Measurements from ENCODE around the gene NMNAT2.

The NMNAT2 gene

DNA sequence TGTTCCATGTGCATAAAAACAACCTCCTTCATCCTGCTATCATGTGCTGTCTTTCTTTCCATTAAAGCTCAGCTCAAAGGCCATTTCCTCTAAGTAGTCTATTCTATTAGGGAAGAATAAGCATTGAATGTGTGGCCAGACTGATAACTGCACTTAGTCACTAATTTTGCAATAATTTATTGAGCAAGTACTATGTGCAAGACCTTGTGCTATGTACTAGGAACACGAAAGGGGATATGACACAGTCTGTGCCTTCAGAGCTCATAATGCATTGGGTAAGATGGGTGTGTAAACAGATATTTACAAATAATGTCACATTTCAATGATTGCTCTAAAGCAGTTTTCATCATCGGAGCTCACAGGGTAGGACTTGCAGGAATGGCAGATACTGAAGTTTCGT, 54.2 kb downstream of the NMNAT2 start:
- no peak for DNase-seq

DNA sequence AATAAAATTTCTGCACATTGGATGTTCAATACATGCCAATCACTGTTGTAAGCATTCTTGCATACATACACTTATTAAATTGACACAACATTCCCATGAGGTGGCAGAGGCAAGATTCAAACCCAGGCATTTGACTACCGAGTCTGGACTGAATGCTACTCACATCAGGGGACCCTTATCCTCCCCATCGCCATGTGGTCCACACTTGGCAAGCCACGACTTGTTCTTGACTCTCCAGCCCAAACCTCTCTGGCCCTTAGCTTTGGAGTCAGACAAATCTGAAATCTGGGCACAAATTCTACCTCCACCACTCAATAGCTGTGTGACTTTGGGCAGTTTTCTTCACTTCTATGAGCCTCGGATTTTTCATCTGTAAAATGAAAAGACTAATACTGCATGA, 57.1 kb downstream of the NMNAT2 start:
- no peak for DNase-seq

GRCh38 chr1:183360473-183360872, 57.7 kb downstream of the NMNAT2 start:
- peak; percentile 5 for DNase-seq

GRCh38 chr1:183356534-183357182, 61.5 kb downstream of the NMNAT2 start:
- no peak for DNase-seq

DNA sequence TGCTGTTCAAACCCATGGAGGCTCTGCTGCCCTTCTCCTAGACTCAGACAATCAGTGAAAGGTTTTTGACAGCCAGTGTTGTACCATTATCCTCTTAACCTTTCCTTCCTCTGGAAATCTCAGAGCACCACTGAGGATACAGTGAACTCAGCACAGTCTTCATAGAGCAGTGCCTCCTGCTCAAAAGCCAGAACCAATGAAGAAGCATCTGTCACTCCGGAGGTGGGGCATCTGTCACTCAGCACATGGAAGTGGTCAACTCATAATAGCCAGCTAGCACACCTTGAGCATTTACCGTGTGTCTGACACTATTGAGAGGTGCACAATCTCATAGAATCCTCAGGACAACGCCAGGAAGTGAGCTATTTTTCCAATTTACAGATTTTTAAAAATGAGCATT, 62.4 kb downstream of the NMNAT2 start:
- DNase-seq = no peak

GRCh38 chr1:183355181-183355580, 63.0 kb downstream of the NMNAT2 start:
- DNase-seq = no peak

GRCh38 chr1:183353597-183353996, 64.6 kb downstream of the NMNAT2 start:
- no peak for DNase-seq

GRCh38 chr1:183349201-183349711, 68.9 kb downstream of the NMNAT2 start:
- DNase-seq = peak; percentile 22

- no peak for DNase-seq
Measured at GRCh38 chr1:183346276-183346732, 71.9 kb downstream of the NMNAT2 start.

GRCh38 chr1:183339556-183340167, 78.5 kb downstream of the NMNAT2 start:
- DNase-seq = no peak

DNA sequence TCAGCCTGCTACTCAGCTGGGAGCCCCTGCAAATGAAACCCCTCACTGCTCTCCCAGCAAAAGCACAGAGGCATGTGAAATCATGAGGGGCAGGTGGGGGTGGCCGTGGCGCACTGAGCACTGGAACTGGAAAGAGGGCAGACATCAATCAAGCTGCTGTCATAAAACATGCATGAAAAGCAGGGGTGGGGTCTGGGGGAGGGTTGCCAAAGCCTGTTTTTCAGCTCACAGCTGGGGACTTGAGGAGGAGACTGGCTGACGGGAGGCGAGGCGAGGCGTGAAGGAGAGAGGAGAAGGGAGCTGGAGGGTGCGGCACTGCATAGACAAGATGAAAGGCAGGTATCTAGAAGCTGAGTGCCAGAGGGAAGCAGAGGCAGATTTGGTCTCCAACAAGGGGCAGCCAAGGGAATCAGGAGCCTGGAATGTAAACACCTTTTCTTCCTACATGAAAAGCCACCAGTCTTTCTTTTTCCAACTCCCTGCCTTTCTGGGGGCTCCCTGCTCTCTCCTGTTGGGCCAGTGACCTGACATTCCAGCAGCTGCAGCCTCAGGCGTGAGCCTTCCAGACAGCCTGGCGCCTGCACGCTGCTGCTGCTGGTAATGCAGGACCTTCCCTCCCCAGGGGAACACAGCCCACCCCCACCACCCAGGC, 87.0 kb downstream of the NMNAT2 start:
- DNase-seq = no peak

GRCh38 chr1:183330335-183330734, 87.8 kb downstream of the NMNAT2 start:
- DNase-seq = no peak

DNA sequence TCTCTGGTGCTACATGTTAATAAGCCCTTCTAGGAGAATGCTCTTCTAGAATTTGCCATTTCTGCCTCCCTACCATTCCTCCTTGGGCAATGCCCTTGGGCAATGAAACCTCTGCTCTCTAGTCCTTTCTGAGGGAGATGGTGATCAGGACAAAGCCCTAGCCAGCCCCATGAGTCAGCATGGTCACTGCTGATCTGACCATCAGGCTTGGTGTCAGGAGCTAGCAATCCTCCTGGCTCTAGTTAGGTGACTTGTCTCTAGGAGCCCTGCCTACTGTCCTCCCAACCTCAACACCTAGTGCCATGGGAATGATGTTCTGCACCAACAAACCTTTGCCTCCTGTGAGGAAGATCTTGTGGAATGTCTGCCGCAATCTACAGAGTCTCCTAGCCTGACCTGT, 89.8 kb downstream of the NMNAT2 start:
- DNase-seq = no peak

GRCh38 chr1:183327434-183328290, 90.5 kb downstream of the NMNAT2 start:
- DNase-seq = no peak

DNA sequence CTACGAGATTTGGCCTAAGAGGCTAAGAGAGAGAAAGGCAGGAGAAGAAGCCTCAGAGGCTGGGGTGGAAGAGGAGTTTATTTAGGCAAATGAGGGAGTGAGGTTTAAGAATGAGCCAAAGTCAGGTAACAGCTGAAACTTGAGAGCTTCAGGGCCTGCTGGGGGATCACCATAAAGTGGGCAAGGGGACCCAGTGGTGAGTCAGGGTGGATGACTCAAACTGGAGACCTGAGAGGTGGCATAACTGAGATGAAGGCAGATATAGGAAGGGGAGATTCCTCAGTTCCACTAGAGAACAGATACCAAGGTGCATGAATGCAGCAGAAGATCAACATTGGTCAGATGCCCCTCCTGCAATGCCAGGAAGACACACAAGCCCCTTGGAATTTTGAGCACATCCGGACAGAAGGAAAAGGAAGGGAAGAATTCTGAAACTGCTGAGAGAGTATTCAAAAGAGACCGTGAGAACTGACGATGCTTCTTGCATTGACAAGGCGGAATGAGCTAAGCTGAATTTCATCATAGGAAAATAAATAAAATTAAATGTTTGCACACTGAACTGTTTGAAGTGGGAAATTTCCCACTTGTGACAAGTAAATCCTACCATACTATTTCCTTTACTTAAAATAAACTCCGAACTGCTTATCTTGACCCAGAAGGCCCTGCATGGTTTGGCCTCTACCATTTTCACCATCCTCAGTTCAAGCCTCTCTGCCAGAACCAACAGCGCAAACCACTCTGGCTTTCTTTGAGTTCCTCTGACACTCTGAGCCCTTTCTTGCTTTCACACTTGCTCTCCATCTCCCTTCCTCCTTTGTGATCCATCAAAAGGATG, 94.1 kb downstream of the NMNAT2 start:
- no peak for DNase-seq

GRCh38 chr1:183319606-183320005, 98.6 kb downstream of the NMNAT2 start:
- no peak for DNase-seq

- no peak for DNase-seq
Measured at GRCh38 chr1:183319051-183319450, 99.1 kb downstream of the NMNAT2 start.

GRCh38 chr1:183318433-183318832, 99.7 kb downstream of the NMNAT2 start:
- peak; percentile 87 for DNase-seq

DNA sequence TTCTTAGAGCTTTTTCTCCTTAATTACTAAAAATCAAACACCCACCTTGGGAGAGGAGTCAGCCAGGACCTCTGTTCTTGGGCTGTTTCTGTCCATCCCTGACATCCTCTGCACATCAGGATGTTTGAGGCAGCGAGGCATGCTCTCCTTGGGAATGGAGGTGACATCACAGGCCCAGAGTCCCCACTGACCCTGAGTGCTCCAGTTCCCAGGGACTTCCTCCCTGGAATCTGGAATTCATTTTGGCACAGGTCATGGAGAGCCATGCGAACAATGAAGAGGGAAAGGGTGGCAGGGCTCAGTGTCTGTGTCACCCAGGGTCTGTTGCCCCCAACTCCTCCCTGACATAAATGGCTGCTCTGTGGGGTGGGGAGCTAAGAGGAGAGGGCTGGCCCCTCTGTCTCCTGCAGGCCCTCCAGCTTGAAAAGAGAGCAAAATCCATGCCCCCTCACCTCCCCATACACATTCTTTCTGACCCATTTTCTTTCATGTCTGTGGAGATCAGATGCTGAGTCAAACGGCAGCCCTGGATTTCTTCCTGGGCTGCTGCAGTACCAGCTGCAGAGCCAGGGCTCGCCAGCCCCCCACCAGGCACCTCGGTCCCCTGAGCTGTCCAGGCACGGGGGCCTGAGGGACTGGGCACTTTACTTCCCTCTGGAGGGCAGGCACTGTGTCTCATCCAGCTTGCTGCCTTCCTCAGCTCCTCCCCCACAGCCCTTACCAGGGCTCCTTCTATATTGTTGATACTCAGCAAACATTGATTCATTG, 102.0 kb downstream of the NMNAT2 start:
- DNase-seq = no peak

DNA sequence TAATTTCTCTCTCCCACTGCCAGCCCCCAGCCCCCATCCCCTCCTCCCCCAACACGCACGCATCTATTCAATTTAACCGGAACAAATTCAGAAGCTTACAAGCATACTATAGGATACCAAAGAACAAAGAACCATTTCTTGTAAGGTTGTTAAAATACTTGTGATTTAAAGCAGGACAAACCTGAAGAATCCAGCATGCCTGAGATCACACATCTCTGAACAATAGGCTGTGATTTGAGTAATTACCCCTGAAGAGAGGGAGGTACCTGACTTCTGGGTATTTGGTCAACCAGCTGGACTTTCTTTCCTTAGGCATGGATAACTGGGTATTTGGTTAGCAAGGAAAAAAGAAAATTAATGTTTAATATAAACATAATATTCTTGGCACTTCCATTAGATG, 105.1 kb downstream of the NMNAT2 start:
- DNase-seq = no peak
